A673 (cell line): ENCODE results near the gene FNBP1.

Source experiments
- EZH2 ChIP-seq: fragments of 200-600 bp; sonication (generic); IDR thresholded peaks from 2 replicates; pipeline ENCODE4 v1.6.1; 2017; ENCODE audit warnings: borderline replicate concordance, low read depth, mild to moderate bottlenecking, mixed read lengths, antibody characterized with exemption, low read length; ENCODE audit not compliant: poor library complexity, severe bottlenecking
- TF ChIP-seq, protein P1 (sequence below): fragments of 300-800, 200-600 bp; sonication (generic); conservative IDR thresholded peaks from 2 replicates; pipeline ENCODE4 v1.5.1; 2017; ENCODE audit warnings: low read depth, mild to moderate bottlenecking, antibody characterized with exemption, low read length, moderate library complexity, mixed read lengths

DNA sequence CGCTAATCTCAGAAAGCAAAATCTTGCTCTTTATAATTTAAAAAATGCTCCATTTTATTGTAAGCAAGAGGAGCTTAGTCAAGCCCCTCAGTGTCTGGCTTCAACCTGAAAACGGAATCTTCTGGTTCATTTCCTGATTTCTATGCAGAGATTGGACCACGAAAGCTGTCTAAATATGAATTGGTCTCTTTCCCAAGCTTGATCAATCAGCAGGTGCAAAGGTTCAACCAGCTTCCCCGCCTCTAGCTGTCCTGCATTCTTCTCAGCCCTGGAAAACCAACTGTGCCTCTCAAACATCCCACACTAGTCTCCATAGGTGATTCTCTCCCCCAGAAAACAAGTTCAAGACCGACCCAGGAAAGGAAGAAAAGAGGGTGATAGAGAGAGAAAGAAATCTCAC is 34.5 kb downstream of the FNBP1 start:
- TF ChIP-seq, protein P1, sequence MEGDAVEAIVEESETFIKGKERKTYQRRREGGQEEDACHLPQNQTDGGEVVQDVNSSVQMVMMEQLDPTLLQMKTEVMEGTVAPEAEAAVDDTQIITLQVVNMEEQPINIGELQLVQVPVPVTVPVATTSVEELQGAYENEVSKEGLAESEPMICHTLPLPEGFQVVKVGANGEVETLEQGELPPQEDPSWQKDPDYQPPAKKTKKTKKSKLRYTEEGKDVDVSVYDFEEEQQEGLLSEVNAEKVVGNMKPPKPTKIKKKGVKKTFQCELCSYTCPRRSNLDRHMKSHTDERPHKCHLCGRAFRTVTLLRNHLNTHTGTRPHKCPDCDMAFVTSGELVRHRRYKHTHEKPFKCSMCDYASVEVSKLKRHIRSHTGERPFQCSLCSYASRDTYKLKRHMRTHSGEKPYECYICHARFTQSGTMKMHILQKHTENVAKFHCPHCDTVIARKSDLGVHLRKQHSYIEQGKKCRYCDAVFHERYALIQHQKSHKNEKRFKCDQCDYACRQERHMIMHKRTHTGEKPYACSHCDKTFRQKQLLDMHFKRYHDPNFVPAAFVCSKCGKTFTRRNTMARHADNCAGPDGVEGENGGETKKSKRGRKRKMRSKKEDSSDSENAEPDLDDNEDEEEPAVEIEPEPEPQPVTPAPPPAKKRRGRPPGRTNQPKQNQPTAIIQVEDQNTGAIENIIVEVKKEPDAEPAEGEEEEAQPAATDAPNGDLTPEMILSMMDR = no peak
- no peak for TF ChIP-seq EZH2
